Mesendoderm (in vitro differentiated cells): ENCODE data around the gene PSMB2.

Source experiments
- DNase-seq: peaks from one replicate; pipeline ENCODE4 v3.0.0; 2013
- H2AK5ac ChIP-seq: 2 replicates; pipeline ENCODE4 v1.6.1; 2013; ENCODE audit warnings: low read length, inconsistent platforms
- H2BK120ac ChIP-seq: 2 replicates; pipeline ENCODE4 v1.6.1; 2013; ENCODE audit warnings: low read depth, mild to moderate bottlenecking, low read length, moderate library complexity, mixed read lengths
- H2BK15ac ChIP-seq: replicated peaks from 2 replicates; pipeline ENCODE4 v1.6.1; 2013; ENCODE audit warnings: low read depth, mild to moderate bottlenecking, moderate library complexity
- H2BK5ac ChIP-seq: 2 replicates; pipeline ENCODE4 v1.6.1; 2013; ENCODE audit warnings: low read length, inconsistent platforms
- H3K18ac ChIP-seq: 2 replicates; pipeline ENCODE4 v1.6.1; 2013; ENCODE audit warnings: mild to moderate bottlenecking, low read length, mixed read lengths
- H3K23ac ChIP-seq: one replicate; pipeline ENCODE4 v1.6.1; 2013; ENCODE audit warnings: low read length
- H3K27ac ChIP-seq: 2 replicates; pipeline ENCODE4 v1.5.1; 2013; ENCODE audit warnings: low read depth, mild to moderate bottlenecking, inconsistent platforms, low read length, moderate library complexity
- H3K27me3 ChIP-seq: 2 replicates; pipeline ENCODE4 v1.6.1; 2013; ENCODE audit warnings: low read length, control low read depth, mild to moderate bottlenecking, inconsistent platforms; ENCODE audit not compliant: insufficient read depth, poor library complexity
- H3K36me3 ChIP-seq: 2 replicates; pipeline ENCODE4 v1.6.1; 2013; ENCODE audit warnings: low read length, inconsistent platforms; ENCODE audit not compliant: control insufficient read depth, insufficient read depth
- H3K4ac ChIP-seq: one replicate; pipeline ENCODE4 v1.6.1; 2013; ENCODE audit warnings: low read depth, mild to moderate bottlenecking, low read length, moderate library complexity
- H3K4me1 ChIP-seq: 2 replicates; pipeline ENCODE4 v1.6.1; 2013; ENCODE audit warnings: low read depth, low read length, inconsistent platforms; ENCODE audit not compliant: control insufficient read depth
- H3K4me2 ChIP-seq: 2 replicates; pipeline ENCODE4 v1.6.1; 2013; ENCODE audit warnings: low read length
- H3K4me3 ChIP-seq: 2 replicates; pipeline ENCODE4 v1.5.1; 2013; ENCODE audit warnings: mild to moderate bottlenecking, low read length
- H3K56ac ChIP-seq: one replicate; pipeline ENCODE4 v1.6.1; 2013; ENCODE audit warnings: low read length
- H3K79me1 ChIP-seq: 2 replicates; pipeline ENCODE4 v1.6.1; 2013; ENCODE audit warnings: low read length, inconsistent platforms
- H3K79me2 ChIP-seq: 2 replicates; pipeline ENCODE4 v1.6.1; 2013; ENCODE audit warnings: mild to moderate bottlenecking, low read length; ENCODE audit not compliant: control insufficient read depth, insufficient read depth
- H3K9ac ChIP-seq: 2 replicates; pipeline ENCODE4 v1.6.1; 2013; ENCODE audit warnings: low read length, inconsistent platforms
- H4K5ac ChIP-seq: one replicate; pipeline ENCODE4 v1.6.1; 2013; ENCODE audit warnings: low read length
- H4K8ac ChIP-seq: one replicate; pipeline ENCODE4 v1.6.1; 2013; ENCODE audit warnings: low read depth, mild to moderate bottlenecking, control low read depth, low read length, moderate library complexity
- WGBS: extraction: QIAGEN DNeasy Blood & Tissue Kit; methylation state at CpG from one replicate; pipeline ENCODE4 v1.1.7; 2013; ENCODE audit warnings: low lambda C conversion rate, missing lambda C conversion rate; ENCODE audit not compliant: insufficient coverage; ENCODE audit errors: extremely low coverage; 5-methylcytosine and 5-hydroxymethylcytosine counted together

PSMB2 gene

DNA sequence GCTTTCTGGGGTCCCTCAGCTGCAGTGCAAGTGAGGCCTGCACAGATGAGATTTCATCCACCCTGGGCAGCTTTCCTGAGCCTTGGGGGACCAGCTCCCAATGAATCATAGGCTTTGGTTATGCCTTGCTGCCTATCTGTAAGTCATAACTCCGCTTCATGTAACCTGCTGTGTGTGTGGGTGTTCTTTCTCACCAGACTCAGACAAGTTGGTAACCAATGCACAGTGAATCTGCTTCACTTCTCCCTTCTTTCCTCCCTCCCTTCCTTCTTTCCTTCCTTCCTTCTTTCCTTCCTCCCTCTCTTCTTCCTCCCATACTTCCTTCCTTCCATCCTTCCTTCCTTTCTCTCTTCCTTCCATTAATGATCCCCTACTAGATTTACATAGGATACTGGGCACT, 34.4 kb upstream of the PSMB2 start:
- no peak overlapping the region for H2AK5ac ChIP-seq
- no peak for DNase-seq
- no peak overlapping the region for H3K4me2 ChIP-seq
- H4K5ac ChIP-seq = no peak overlapping the region
- H3K36me3 ChIP-seq = no peaks in the 10 kb centered on the region
- H3K4me1 ChIP-seq = no peaks in the 10 kb centered on the region
- H3K4ac ChIP-seq = no peak overlapping the region
- H3K18ac ChIP-seq = no peak overlapping the region
- no peak overlapping the region for H3K4me3 ChIP-seq
- WGBS = no CpG with 5 or more reads among the region's 1 CpG
- H3K79me2 ChIP-seq = no peaks in the 10 kb centered on the region
- no peak overlapping the region for H4K8ac ChIP-seq
- H3K79me1 ChIP-seq = no peaks in the 10 kb centered on the region
- no peaks in the 10 kb centered on the region for H3K27me3 ChIP-seq
- no peak overlapping the region for H3K56ac ChIP-seq
- no peak overlapping the region for H2BK120ac ChIP-seq
- H2BK15ac ChIP-seq = no peak overlapping the region
- no peak overlapping the region for H3K23ac ChIP-seq
- H2BK5ac ChIP-seq = no peak overlapping the region
- no peak overlapping the region for H3K27ac ChIP-seq
- no peak overlapping the region for H3K9ac ChIP-seq

- Histone ChIP-seq H3K79me1 (no peaks in the 10 kb centered on the region), H3K9ac (no peak overlapping the region), H3K79me2 (no peaks in the 10 kb centered on the region), H2BK120ac (no peak overlapping the region), H3K4me2 (no peak overlapping the region), H3K4me3 (no peak overlapping the region), H3K36me3 (no peaks in the 10 kb centered on the region), H2AK5ac (no peak overlapping the region), H2BK5ac (no peak overlapping the region), H4K8ac (no peak overlapping the region), H3K56ac (no peak overlapping the region), H2BK15ac (no peak overlapping the region), H3K4ac (no peak overlapping the region), H3K27ac (no peak overlapping the region), H3K23ac (no peak overlapping the region), H3K27me3 (no peaks in the 10 kb centered on the region), H3K18ac (no peak overlapping the region), H4K5ac (no peak overlapping the region), H3K4me1 (no peaks in the 10 kb centered on the region)
- WGBS = no CpG with 5 or more reads among the region's 5 CpGs
- DNase-seq = no peak
Measured at GRCh38 chr1:35674111-35674510, 32.8 kb upstream of the PSMB2 start.

GRCh38 chr1:35672116-35672515, 30.8 kb upstream of the PSMB2 start:
- no peak overlapping the region for H4K5ac ChIP-seq

DNA sequence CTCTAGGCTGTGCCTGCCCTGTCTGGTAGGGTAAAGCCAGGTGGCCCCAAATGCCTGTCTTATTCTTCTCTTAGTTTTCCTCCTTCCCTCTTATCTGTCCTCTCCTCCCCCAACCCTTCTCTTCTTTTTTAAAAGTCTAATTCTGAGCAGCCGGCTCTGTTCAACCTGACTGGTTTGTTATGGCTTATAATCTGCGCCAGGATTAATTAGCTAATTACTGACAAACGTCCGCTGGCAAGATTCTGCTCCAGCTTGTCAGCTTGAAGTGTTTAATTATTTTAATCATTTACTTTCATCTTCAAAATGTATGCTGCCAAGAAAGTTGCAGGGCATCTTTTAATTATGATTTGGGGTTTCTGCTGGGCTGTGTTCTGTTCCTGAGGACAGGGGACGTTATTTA, 27.2 kb upstream of the PSMB2 start:
- no CpG with 5 or more reads among the region's 5 CpGs for WGBS
- no peak overlapping the region for H3K4me3 ChIP-seq
- no peak overlapping the region for H3K9ac ChIP-seq
- H3K27me3 ChIP-seq = no peaks in the 10 kb centered on the region
- no peak overlapping the region for H2BK5ac ChIP-seq
- no peak overlapping the region for H3K4me2 ChIP-seq
- no peaks in the 10 kb centered on the region for H3K4me1 ChIP-seq
- no peak overlapping the region for H3K4ac ChIP-seq
- H2BK120ac ChIP-seq = no peak overlapping the region
- H2BK15ac ChIP-seq = no peak overlapping the region
- no peaks in the 10 kb centered on the region for H3K36me3 ChIP-seq
- no peaks in the 10 kb centered on the region for H3K79me1 ChIP-seq
- DNase-seq = no peak
- no peaks in the 10 kb centered on the region for H3K79me2 ChIP-seq
- H2AK5ac ChIP-seq = no peak overlapping the region
- no peak overlapping the region for H3K23ac ChIP-seq
- no peak overlapping the region for H3K56ac ChIP-seq
- no peak overlapping the region for H4K8ac ChIP-seq
- H4K5ac ChIP-seq = no peak overlapping the region
- H3K27ac ChIP-seq = no peak overlapping the region
- no peak overlapping the region for H3K18ac ChIP-seq

More at GRCh38 chr1:35672116-35672515, 30.8 kb upstream of the PSMB2 start:
- no peak overlapping the region for H2BK5ac ChIP-seq
- no peak overlapping the region for H2BK120ac ChIP-seq
- no peak overlapping the region for H3K9ac ChIP-seq
- no peak overlapping the region for H3K4ac ChIP-seq
- no peak overlapping the region for H2BK15ac ChIP-seq
- no peak overlapping the region for H4K8ac ChIP-seq
- no peaks in the 10 kb centered on the region for H3K36me3 ChIP-seq
- no peak for DNase-seq
- no peaks in the 10 kb centered on the region for H3K27me3 ChIP-seq
- H3K56ac ChIP-seq = no peak overlapping the region
- WGBS = no CpG with 5 or more reads among the region's 6 CpGs
- no peak overlapping the region for H2AK5ac ChIP-seq
- H3K4me2 ChIP-seq = no peak overlapping the region
- H3K79me2 ChIP-seq = no peaks in the 10 kb centered on the region
- H3K27ac ChIP-seq = no peak overlapping the region
- no peak overlapping the region for H3K4me3 ChIP-seq
- no peak overlapping the region for H3K18ac ChIP-seq
- no peaks in the 10 kb centered on the region for H3K79me1 ChIP-seq
- H3K4me1 ChIP-seq = no peaks in the 10 kb centered on the region
- no peak overlapping the region for H3K23ac ChIP-seq

GRCh38 chr1:35666916-35667315, 25.6 kb upstream of the PSMB2 start:
- Histone ChIP-seq H3K27ac (no peak overlapping the region), H3K79me1 (no peaks in the 10 kb centered on the region), H3K4ac (no peak overlapping the region), H3K4me3 (no peak overlapping the region), H2AK5ac (no peak overlapping the region), H3K9ac (no peak overlapping the region), H2BK5ac (no peak overlapping the region), H2BK15ac (no peak overlapping the region), H3K79me2 (no peaks in the 10 kb centered on the region), H4K8ac (no peak overlapping the region), H4K5ac (no peak overlapping the region), H3K23ac (no peak overlapping the region), H3K4me2 (no peak overlapping the region), H3K18ac (no peak overlapping the region), H3K4me1 (no peaks in the 10 kb centered on the region), H3K36me3 (no peaks in the 10 kb centered on the region), H3K27me3 (no peaks in the 10 kb centered on the region), H3K56ac (no peak overlapping the region), H2BK120ac (no peak overlapping the region)
- WGBS = no CpG with 5 or more reads among the region's 1 CpG
- no peak for DNase-seq

DNA sequence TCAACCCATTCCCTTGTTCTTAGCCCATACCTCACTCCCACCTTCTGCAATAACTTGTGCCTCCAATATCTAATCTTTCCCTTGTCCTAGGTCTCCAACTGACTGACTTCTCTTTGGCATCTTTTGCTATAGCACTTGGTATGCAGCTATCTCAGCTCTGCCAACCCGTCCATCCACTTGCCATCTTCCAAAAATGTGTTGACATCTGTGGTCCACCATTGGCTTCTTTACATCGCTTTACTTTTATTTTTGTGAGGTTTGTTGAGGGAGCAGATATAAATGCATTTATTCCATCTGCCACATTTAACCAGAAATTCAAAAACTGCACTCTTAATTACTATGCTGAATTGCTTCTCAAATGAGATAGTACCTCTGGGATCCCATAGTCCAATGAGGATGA, 24.9 kb upstream of the PSMB2 start:
- H3K4me2 ChIP-seq = no peak overlapping the region
- no peak overlapping the region for H4K5ac ChIP-seq
- H2BK5ac ChIP-seq = no peak overlapping the region
- H3K4me3 ChIP-seq = no peak overlapping the region
- no peak overlapping the region for H4K8ac ChIP-seq
- no peak overlapping the region for H3K4ac ChIP-seq
- WGBS = no CpG with 5 or more reads among the region's 2 CpGs
- no peak for DNase-seq
- H3K79me2 ChIP-seq = no peaks in the 10 kb centered on the region
- H3K23ac ChIP-seq = no peak overlapping the region
- no peak overlapping the region for H3K9ac ChIP-seq
- no peaks in the 10 kb centered on the region for H3K79me1 ChIP-seq
- no peaks in the 10 kb centered on the region for H3K4me1 ChIP-seq
- H3K27me3 ChIP-seq = no peaks in the 10 kb centered on the region
- no peak overlapping the region for H3K27ac ChIP-seq
- H2BK15ac ChIP-seq = no peak overlapping the region
- H3K18ac ChIP-seq = no peak overlapping the region
- H3K56ac ChIP-seq = no peak overlapping the region
- no peak overlapping the region for H2BK120ac ChIP-seq
- no peak overlapping the region for H2AK5ac ChIP-seq
- no peaks in the 10 kb centered on the region for H3K36me3 ChIP-seq
